Epithelial cell of proximal tubule (primary cell): ENCODE results near the gene SCGB1D2. TPM values are rescaled to one million over a fixed set of nuclear protein-coding genes. Genes with fewer than 3 reads are reported as not detected.
A peak's percentile ranks its signal among the peaks of the same experiment; 100 is the strongest.

ENCODE experiments used
- DNase-seq: peaks from one replicate; pipeline ENCODE4 v3.0.0-alpha.2; 2011; ENCODE audit warnings: low read depth
- H3K4me3 ChIP-seq: 2 replicates; pipeline ENCODE4 v1.5.1; 2011; ENCODE audit warnings: low read depth, mild to moderate bottlenecking, low read length
- CTCF ChIP-seq: conservative IDR thresholded peaks from 2 replicates; pipeline ENCODE4 v1.5.1; 2012; ENCODE audit warnings: low read depth, mild to moderate bottlenecking, low read length
- total RNA-seq: library from RNA; depleted of rRNA; stranded (reverse); fragments of >200 nt; gene quantifications from 2 replicates; pipeline ENCODE4 v1.2.3, GENCODE V29; 2015

SCGB1D2 gene
- total RNA-seq, 1 donor from 2014 or later: not detected

- no peak overlapping the region for H3K4me3 ChIP-seq
- TF ChIP-seq CTCF: no peak
- DNase-seq: no peak
These were observed 14.2 kb downstream of the SCGB1D2 start for GRCh38 chr11:62256281-62256680.

- no peak for TF ChIP-seq CTCF
- H3K4me3 ChIP-seq: no peak overlapping the region
- DNase-seq: no peak
These were observed 18.4 kb downstream of the SCGB1D2 start for GRCh38 chr11:62260261-62260953.

DNA sequence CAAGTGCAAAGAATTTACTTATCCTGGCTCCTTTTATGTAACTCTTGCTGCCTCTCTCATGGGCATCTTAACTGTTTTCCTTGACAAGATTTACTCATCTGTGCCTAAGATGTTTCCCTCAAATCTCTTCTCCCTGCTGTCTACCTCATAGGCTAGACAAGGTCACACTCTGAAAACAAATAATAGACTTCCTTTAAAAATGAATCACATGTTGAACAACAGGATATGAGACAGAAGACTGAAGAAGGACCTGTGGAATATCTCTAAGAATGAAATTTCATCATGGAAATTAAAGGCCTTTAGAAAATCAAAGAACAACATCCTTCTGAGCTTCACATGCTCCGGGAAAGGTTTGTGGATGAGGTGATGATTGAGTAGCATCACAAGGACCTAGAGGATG is 22.0 kb downstream of the SCGB1D2 start:
- DNase-seq: no peak
- no peak overlapping the region for H3K4me3 ChIP-seq
- TF ChIP-seq CTCF: no peak

DNA sequence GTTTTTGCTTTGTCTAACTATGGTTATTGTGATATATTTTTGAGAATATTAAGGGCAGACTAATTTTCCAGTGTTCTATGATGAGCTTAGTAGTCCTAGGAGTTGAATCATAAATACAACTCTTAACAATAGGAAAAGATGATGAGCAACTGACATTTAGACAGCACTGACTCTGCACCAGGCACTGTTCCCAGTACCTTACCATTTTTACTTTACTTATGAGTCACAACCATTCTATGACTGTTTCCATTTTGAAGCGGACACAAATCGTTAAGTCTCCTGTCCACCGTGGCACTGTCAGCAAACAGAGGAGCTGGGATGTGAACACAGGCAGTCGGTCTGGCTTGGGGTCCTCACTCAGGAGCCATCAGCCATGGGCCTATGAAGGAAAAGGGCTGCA is 24.5 kb downstream of the SCGB1D2 start:
- DNase-seq: no peak
- no peak for TF ChIP-seq CTCF
- H3K4me3 ChIP-seq: no peak overlapping the region

DNA sequence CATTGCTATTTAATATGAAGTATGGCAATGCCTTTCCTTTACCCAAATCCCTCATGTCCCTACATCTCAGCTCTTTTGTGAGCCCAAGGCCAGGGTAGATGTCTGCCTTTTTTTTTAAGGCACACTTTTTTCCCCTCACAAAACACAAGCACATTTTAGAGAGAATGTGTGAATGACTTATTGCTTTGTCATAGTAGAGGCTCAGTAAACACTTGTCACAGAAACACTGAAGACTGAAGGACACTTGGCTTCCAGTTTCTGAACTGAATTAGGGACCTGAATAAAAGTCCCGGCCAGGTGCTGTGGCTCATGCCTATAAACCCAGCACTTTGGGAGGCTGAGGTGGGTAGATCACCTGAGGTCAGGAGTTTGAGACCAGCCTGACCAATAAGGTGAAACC is 25.0 kb downstream of the SCGB1D2 start:
- DNase-seq: no peak
- H3K4me3 ChIP-seq: no peak overlapping the region

DNA sequence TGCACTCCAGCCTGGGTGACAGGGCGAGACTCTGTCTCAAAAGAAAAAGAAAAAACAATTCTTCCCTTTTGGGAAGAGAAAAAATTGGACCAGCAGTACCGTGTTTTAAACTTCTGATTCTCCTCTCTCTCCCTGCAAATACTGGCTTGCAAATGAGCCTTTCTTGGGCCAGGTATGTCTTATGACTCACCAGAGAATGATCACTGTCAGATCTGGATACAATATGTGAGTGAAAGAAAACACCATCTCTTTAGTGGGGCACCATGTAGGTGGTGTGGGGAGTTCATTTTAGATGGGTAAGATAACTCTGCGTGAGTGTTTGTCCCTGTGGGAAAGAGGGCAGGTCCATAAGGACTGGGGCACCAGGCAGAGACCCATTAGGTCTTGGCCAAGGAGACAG is 25.5 kb downstream of the SCGB1D2 start:
- no peak for TF ChIP-seq CTCF
- no peak overlapping the region for H3K4me3 ChIP-seq
- no peak for DNase-seq

More for the DNA sequence above, 25.0 kb downstream of the SCGB1D2 start:
- no peak for TF ChIP-seq CTCF

GRCh38 chr11:62269654-62270278 is 27.7 kb downstream of the SCGB1D2 start, which contains the start of gene SCGB2A2:
TSS of gene SCGB2A2 (plus strand) at chr11:62270158. CDS start at chr11:62270217, 59 bp downstream.
- DNase-seq: no peak
- TF ChIP-seq CTCF: peak; percentile 66
- H3K4me3 ChIP-seq: no peak within 1 kb of the TSS
